ENCODE measurements around the gene RCOR2. TPM values are rescaled to one million over a fixed set of nuclear protein-coding genes. Genes with fewer than 3 reads are reported as not detected.
"Not testable (repeated sequence)": the region's sequence is repeated elsewhere in the genome, so short reads cannot be mapped to it uniquely, and the experiment has no call there.

RCOR2 gene
- 0.58 TPM for total RNA-seq
- long read RNA-seq = 0 reads

DNA sequence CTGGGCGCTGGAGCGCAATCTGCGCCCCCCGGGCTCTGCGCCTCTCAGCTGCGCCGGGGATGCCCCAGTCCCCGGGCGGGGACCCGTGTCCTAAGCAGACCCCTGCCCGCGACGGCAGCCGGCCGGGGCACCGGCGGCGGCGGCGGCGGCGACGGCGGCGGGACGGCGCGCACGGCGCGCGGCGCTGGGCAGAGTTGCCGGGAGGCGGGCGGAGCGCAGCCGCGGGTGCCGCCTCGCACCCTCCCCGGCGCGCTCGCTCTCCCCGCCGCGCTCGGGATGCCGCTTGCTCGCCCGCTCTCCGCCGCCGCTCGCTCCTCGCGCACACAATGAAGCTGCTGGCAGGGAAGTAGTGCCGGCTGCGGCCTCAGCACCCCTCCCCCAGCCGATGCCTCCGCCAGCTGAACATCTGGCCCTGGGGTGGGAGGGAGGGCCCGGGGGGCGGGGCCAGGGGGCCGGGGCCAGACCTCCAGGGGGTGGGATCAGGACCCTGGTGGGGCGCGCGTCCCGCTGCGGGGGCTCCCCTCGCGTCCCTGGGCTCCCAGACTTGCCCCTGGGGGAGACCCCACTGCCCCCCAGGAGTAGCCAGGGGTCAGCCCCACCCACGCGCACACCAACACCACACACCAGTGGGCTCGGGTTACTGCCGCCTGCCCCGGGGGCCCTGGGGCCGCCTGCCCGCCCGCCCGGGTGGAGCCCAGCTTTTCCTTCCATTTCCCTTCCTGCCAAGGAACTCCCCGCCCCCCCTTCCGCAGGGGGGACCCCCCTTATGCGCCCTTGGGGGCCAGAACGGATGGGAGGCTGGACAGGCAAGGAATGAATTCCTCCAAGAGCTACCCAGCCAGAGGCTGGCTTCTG is at the start of gene RCOR2:
TSS of gene RCOR2 (minus strand) at position 328 of the 855 bp plus-strand sequence. CDS start 708 bp downstream, outside the sequence.
- DNase-seq (ENCODE audit: low spot score) = no peak

DNA sequence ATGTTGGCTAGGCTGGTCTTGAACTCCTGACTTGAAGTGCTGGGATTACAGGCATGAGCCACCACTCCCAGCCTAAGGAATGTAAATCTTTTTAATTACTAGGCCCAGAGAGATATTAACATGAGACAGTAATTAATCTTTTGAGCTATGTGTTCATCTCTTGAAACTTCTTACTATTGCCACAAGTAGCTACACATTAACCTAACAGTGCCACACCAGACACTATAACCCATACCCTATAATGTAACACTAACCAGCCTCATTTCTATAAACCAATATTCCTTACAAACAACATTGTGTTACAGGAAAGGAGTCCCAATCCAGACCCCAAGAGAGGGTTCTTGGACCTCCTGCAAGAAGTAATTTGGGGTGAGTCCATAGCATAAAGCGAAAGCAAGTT is 49.5 kb upstream of the RCOR2 start:
- no peak for DNase-seq (ENCODE audit: low spot score)

DNA sequence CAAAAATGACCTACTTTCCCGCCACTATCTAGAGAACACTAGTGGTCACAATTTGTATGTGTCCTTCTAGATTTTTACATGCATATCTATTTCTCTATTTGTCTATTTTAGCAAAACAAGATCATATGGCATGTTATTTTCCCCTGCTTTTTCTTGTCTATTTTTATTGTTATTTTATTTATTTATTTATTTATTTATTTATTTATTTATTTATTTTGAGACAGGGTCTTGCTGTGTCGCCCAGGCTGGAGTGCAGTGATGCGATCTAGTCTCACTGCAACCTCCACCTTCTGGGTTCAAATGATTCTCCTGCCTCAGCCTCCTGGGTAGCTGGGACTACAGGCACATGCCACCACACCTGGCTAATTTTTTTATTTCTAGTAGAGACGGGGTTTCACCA is 46.9 kb upstream of the RCOR2 start:
- DNase-seq (ENCODE audit: low spot score) = not testable (repeated sequence)

DNA sequence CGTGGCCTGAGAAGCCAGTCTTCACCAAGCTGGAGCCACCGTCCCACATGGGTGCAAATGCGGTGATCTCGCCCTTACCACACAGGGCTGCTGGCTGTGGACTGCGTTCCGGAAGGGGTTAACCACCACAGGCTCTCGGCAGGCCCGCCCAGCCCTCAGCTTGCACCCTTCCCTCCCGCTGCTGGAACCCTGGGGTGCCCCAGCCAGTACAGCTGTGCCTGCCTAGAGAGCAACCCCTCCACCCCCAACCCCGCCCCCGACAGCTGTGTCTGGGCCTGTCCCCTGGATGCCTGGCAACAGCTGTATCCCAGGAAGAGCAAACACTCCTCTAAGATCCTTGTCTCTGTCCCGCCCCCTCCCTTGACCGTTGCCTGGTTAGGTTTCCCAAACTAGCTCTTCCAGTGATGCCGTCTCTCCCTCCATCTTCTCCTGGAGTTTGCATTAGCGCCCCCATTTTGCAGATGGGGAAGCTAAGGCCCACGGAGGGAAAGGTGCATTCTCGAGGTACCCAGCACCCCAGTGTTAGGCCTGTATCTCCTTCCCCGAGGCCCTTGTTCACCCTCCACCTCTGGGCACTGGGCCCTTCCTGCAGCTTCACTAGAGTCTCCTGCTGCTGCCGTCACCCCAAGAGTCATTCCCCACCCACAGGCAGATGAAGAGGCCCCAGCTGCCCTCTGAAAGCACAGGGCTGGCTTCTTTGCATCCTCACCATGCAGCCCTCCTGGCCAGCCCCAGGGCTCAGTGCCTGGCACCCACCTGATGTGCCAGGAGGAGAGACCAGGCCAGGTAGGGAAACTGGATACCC is 44.8 kb upstream of the RCOR2 start:
- DNase-seq (ENCODE audit: low spot score) = no peak

DNA sequence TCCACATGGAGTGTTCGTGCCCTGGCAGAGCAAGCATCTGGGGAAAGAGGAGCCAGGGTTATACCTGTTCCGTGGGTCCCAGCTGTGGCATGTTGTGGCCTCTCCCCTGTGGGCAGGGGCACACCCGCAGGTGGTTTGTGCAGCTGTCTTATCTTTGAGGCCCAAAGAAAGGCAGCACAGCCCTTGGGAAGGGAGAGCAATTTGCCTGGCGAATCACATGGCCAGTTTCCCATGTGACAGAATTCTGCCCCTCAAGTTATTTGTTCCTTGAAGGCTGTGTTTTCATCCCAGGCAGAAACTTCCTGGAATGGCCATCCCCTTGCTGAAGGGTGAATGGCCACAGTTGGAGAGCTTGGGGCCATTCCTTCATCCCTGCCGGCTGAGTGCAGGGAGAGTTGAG is 41.0 kb upstream of the RCOR2 start:
- DNase-seq (ENCODE audit: low spot score) = no peak

DNA sequence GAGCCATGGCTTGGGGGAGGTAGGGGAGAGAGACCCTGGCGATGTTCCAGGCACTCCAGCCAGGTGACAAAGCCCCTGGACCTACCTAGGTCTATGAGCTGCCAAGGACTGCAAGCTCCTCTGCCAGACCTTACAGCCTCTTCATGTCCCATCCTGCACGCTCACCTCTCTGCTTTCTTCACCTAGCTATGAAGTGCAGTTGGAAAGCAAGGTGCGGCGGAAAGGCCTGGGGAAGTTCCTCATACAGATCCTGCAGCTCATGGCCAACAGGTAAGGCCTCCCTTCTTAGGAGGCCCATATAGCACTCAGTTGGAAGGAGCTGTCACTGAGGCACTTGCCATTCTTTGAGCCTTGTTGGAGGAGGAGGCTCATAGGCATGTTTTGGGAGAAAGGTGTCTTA is 35.6 kb upstream of the RCOR2 start:
- DNase-seq (ENCODE audit: low spot score) = no peak

DNA sequence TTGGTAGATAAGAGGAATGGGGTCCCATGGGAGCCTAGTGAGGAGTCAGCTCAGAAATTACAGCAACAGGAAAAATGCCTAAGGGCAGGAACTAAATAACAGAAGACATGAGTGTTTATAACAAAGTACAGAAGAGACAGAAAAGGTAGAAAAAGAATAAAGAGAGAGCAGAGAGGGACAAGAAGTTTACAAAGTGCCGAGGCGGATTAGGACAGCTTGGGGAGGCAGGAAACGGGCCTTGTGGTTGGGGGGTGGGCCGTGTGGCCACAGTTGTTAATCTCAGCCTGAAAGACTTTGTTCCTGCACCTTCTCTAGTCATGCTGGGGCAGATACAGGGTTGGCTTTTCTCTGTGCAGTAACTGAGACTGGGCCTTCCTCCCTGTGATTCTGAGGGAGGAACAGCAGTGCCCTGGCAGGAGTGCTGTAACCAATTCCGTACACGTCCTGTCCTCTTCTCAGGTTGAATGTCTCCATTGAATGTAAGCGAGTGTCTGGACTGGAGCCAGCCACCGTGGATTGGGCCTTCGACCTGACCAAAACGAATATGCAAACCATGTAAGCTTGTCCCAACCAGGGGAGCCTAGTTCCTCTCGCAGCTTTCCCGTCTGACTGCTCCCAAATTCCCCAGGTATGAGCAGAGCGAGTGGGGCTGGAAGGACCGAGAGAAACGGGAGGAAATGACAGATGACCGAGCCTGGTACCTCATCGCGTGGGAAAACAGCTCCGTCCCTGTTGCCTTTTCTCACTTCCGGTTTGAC is 35.0 kb upstream of the RCOR2 start:
- DNase-seq (ENCODE audit: low spot score) = no peak

DNA sequence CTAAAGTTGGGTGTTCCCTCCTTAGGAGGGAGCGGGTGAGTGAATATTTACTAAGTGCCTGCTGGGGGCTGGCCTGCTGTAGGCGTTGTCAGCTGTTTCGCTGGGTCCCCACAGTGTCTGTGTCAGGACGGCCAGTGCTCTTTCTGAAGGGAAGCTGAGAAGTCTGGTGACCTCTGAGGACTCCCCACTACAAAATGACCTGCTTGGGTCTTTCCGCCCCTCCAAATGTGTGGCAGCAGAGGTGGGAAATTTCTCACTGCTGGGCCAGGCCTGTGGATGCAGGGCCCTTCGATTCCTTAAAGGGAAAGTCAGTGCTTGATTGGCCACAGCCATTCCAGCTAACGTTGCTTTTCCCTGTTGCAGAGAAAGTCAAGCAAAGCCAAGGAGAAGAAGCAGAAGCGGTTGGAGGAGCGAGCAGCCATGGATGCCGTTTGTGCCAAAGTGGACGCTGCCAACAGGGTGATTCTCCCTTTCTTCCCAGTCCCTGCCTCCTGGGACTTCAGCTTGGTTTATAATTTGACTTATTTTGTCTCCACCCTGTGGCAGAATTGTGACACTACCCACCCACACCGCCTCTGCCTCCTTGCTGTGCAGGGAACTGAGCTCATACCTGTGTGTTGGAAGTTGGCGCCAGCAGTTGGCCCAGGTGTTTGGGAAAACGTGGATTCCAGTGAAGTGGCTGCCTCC is 28.7 kb upstream of the RCOR2 start:
- no peak for DNase-seq (ENCODE audit: low spot score)

DNA sequence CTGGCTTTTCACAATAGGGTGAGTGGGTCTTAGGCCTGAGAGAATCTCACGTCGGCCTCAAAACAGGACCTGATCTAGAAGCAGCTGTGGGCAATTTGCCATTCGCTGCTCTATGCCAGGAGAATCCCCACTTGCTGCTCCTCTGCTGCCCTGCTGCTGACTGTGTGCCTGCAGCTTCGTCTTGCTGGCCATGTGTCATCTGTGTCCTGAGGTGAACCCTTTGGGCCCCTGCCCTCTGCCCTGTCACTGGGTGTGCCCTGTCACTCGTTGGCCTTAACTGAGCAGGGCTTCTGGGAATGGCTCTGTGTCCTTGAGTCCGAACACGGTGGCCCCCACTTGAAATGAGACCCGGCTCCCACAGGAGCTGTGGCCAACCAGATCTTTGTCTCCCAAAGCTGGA is 28.0 kb upstream of the RCOR2 start:
- DNase-seq (ENCODE audit: low spot score) = no peak

DNA sequence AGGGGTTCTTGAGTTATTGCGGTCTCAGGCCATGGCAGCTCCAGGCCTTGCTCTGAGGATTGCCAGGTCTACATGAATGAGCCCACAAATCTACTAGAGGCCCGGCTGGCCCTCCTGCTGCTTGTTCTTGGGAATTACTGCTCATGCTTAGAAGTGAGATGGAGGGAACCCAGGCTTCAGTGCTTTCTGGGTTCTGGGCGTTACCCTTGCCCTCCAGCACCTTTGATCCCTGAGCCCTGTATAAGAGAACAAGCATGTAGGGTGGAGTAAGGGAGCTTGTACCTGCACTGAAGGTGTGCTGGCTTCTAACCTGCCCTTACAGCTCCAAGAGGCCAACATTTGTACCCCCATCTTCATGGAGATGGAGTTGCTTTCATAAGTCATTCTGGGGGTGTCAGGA is 25.8 kb upstream of the RCOR2 start:
- no peak for DNase-seq (ENCODE audit: low spot score)

DNA sequence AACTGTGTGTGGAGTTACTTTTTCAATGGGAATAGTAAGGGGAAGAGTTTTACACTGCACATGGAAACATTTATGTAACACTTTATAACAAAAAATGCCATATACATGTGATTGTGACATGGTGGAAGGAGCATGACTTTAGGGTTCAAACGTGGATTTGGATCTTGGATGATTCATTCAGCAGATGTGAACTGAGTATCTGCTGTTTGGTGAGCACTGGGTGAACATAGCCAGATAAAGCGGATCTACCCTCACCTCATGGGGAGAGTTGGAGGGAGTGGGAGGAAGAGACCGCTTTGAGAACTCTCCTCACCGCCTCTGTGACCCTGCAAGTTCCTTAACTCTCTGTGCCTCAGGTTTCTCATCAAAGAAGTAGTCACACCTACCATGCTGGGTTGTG is 24.9 kb upstream of the RCOR2 start:
- DNase-seq (ENCODE audit: low spot score) = no peak

DNA sequence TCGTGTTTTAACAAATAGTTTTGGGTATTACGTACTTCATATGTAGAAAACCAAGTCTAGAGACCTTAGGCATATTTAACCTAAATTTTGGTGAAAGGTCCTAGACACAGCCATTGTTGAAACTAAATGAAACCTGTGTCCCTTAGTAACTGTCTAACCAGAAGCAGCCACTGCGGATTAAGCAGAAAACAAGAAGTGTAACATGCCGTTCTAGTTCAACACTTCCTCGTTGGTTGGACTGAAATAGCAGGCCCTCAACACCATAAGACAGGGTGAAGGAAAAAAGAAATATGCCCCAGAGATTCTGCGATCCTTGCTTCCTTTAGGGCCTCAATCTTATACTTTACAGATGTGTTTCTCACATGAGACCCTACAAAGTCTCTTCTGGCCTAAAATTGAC is 23.8 kb upstream of the RCOR2 start:
- DNase-seq (ENCODE audit: low spot score) = no peak

DNA sequence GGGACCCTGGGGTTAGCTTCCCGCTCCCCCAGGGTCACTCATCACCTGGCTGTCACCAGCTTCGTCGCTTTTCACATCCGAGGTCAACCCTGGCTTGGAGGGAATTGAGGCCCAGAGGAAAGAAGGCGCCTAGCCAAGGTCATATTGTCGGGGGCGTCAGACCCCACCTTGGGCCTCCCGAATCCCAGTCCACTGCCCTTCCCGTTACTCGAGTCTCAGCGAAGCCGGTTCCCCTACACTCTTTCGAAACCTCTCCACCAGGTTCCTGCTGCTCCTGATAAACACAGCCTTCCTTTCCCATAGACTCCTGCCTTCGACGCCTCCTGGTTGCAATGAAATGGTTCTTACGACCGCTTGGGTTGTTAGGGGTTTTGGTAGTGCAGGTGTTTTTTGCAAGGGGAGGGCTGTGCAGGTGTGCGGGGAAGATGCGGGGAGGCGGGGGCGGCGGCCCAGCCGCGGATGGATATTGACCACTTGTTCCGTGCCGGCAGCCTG is 22.5 kb upstream of the RCOR2 start:
- DNase-seq (ENCODE audit: low spot score) = no peak

DNA sequence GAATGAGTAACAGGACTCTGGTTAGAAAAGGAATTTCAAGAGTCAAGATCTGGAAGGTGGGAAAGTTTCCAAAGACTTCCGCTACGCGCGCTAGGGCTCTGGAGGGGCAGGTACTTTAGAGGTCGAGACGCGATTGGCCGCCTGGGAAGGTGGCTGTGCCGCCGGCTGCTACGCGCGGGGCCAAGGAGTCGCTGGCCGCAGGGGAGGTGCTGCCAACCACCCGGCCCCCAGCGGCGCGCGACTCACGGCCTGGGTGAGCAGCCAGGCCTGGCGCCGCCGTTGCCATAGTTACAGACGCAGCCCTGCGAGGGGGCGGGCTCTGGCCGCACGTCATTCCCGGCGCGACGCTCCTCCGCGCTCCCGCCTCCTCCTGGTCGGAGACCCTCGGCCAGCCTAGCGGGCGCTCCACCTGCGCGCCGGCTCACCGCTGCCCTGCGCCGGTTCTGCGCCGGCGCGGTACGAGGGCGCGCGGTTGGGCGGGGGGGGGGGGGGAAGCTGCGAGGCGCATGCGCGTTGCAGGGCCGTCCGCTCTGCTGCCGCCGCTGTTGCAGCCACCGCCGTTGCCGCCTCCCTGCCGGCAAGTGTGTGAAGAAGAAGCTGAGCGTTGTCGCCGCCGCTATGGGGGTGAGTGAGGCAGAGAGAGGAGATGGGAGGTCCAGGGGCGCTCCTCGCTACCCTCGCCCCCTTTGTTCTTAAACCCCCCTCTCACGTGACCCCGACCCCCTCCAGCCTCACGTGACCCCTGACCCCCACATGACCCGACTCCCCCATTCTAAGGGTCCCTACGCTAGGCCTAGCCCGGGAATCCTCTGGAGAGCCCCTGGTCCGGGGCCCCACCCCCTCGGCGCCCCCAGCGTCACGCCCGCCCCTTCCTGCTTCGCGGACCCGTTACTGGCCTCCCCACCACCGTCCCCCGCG is 21.8 kb upstream of the RCOR2 start, which contains the start of gene NAA40:
TSS of gene NAA40 (plus strand) at position 524 of the 918 bp plus-strand sequence. CDS start at position 619, 95 bp downstream.
- DNase-seq (ENCODE audit: low spot score) = peak; percentile 96

DNA sequence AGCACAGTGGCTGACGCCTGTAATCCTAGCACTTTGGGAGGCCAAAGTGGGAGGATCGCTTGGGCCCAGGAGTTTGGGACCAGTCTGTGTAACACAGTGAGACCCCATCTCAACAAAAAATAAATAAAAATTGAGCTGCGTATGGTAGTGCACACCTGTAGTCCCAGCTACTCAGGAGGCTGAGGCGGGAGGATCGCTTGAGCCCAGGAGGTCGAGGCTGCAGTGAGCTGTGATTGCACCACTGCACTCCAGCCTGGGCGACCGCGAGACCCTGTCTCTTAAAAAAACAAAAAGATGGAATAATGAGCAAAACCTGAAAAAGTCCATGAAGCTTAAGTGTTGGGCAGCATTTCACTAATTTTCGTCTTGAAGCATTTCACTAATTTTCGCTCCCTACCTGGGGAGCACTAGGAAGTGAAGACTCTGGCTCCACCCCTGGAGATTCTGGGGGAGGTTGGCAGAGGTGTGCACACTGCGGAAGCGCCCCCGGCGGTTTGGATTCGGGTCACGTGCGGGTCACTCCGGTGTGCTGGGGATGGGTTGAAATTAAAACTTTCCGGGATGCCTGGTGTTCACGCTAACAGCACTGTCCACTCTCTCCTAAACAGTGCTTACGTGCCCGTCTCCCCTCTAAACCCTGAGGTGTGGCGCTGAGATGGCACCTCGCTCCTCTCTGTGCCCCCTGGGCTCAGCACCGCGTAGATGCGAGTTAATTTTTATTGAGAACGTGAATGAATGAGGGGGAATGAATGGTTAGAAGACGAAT is 20.9 kb upstream of the RCOR2 start:
- DNase-seq (ENCODE audit: low spot score) = no peak

DNA sequence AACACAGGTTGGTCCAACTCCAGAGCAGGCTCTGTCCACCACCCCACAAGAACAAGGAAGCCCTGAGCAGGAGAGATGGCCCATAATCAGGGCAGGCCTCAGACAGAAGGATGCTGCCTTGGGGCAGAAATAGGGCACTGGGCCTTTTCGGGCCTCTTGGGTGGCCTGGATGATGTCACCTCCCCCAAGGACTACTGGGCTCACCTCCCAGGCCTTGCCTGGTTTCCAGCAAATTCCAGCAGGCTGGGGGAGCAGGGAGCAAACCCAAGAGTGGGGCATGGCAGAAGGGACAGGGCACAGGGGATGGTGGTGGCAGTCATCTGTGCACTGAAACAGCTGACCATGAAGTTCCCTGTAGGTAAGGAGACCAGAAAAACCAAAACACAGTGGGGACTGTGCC is 16.5 kb upstream of the RCOR2 start:
- no peak for DNase-seq (ENCODE audit: low spot score)

DNA sequence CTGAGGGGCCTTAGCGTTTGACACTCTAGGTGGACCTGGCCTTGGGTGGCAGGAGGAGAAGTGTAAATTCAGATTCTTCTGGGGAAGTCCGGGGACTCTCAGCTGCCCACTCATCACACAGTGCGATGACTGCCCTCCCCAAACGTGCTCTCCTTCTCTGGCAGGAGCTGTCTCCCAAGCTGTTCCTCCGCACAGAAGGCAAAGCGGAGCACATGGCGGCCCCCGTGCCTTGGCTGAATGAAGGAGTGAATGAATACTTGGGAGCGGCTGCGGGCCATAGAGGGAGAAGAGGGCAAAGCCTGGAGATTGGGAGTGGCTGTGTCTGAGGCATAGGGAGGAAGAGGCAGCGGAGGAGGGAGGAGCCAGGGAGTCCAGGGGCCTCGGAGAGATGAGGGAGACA is 14.9 kb upstream of the RCOR2 start:
- no peak for DNase-seq (ENCODE audit: low spot score)

DNA sequence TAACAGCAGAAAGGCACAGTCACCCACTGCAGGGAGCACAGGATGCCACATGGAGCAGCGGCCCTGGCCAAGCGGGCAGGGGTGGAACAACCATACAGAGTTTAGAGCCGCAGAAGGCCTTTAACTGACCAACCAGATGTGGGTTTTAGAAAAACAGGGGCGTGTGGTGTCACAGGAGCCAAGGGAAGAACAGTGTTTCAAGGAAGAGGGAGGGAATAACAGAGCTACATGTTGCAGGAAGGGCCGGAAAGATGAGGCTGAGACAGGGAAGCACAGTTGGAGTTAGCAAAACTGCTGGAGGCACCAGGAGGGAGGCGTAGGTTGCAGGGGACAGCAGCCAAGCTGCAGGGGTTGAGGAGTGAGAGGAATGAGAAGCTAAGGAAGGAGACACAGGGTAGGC is 14.1 kb upstream of the RCOR2 start:
- DNase-seq (ENCODE audit: low spot score) = no peak

DNA sequence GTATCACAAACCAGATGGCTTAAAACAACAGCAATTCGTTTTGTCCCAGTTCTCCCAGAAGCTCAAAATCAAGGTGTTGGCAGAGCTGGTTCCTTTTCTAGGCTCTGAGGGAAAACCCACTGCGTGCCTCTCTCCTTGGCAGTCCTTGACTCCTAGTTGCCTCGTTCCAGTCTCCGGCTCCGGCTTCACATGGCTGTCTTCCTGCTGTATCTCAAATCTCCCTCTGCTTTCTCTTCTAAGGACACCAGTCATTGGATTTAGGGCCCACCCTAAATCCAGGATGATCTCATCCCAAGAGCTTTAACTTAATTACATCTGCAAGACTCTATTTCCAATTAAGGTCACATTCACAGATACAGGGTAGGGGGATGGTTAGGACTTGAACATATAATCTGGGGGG is 12.7 kb upstream of the RCOR2 start:
- no peak for DNase-seq (ENCODE audit: low spot score)
